ENCODE results near the gene RNF17.

Gene RNF17

GRCh38 chr13:24897293-24897692 is 133.3 kb downstream of the RNF17 start:
- in situ Hi-C loops (cut with HindIII; ENCODE audit: low pct_unique_long_range_greater_than_20kb, low sequenced_read_pairs) = no loop called here
- no peak for DNase-seq (ENCODE audit: low read depth in 1 of 2, low spot score in 1 of 2)
- TF ChIP-seq JUND (IDR thresholded peaks at IDR 0.05; ENCODE audit: low read depth) = no peak

GRCh38 chr13:24899601-24900000 is 135.6 kb downstream of the RNF17 start:
- in situ Hi-C loops (cut with HindIII; ENCODE audit: low pct_unique_long_range_greater_than_20kb, low sequenced_read_pairs) = no loop called here
- DNase-seq (ENCODE audit: low read depth in 1 of 2, low spot score in 1 of 2) = no peak
- no peak for TF ChIP-seq JUND (IDR thresholded peaks at IDR 0.05; ENCODE audit: low read depth)

- DNase-seq (ENCODE audit: low read depth in 1 of 2, low spot score in 1 of 2) = no peak
- no peak for TF ChIP-seq JUND (IDR thresholded peaks at IDR 0.05; ENCODE audit: low read depth)
- in situ Hi-C loops (cut with HindIII; ENCODE audit: low pct_unique_long_range_greater_than_20kb, low sequenced_read_pairs) = no loop called here
Observed at GRCh38 chr13:24900507-24900906, 136.5 kb downstream of the RNF17 start.

- in situ Hi-C loops (cut with HindIII; ENCODE audit: low pct_unique_long_range_greater_than_20kb, low sequenced_read_pairs) = no loop called here
- DNase-seq (ENCODE audit: low read depth in 1 of 2, low spot score in 1 of 2) = no peak
- no peak for TF ChIP-seq JUND (IDR thresholded peaks at IDR 0.05; ENCODE audit: low read depth)
Observed at GRCh38 chr13:24905242-24905641, 141.3 kb downstream of the RNF17 start.

- in situ Hi-C loops (cut with HindIII; ENCODE audit: low pct_unique_long_range_greater_than_20kb, low sequenced_read_pairs) = no loop called here
- no peak for DNase-seq (ENCODE audit: low read depth in 1 of 2, low spot score in 1 of 2)
- TF ChIP-seq JUND (IDR thresholded peaks at IDR 0.05; ENCODE audit: low read depth) = no peak
Observed at GRCh38 chr13:24906268-24906667, 142.3 kb downstream of the RNF17 start.

- no peak for DNase-seq (ENCODE audit: low read depth in 1 of 2, low spot score in 1 of 2)
- TF ChIP-seq JUND (IDR thresholded peaks at IDR 0.05; ENCODE audit: low read depth) = no peak
- in situ Hi-C loops (cut with HindIII; ENCODE audit: low pct_unique_long_range_greater_than_20kb, low sequenced_read_pairs) = no loop called here
Observed at GRCh38 chr13:24910502-24911132, 146.6 kb downstream of the RNF17 start.

GRCh38 chr13:24911133-24911908 is 147.4 kb downstream of the RNF17 start:
- in situ Hi-C loops (cut with HindIII; ENCODE audit: low pct_unique_long_range_greater_than_20kb, low sequenced_read_pairs) = no loop called here
- TF ChIP-seq JUND (IDR thresholded peaks at IDR 0.05; ENCODE audit: low read depth) = no peak
- peak in 1 of 2 experiments; percentile 39 for DNase-seq (ENCODE audit: low read depth in 1 of 2, low spot score in 1 of 2)

- in situ Hi-C loops (cut with HindIII; ENCODE audit: low pct_unique_long_range_greater_than_20kb, low sequenced_read_pairs) = no loop called here
- no peak for TF ChIP-seq JUND (IDR thresholded peaks at IDR 0.05; ENCODE audit: low read depth)
- DNase-seq (ENCODE audit: low read depth in 1 of 2, low spot score in 1 of 2) = no peak
Observed at GRCh38 chr13:24916464-24916863, 152.5 kb downstream of the RNF17 start.

- in situ Hi-C loops (cut with HindIII; ENCODE audit: low pct_unique_long_range_greater_than_20kb, low sequenced_read_pairs) = no loop called here
- DNase-seq (ENCODE audit: low read depth in 1 of 2, low spot score in 1 of 2) = no peak
- no peak for TF ChIP-seq JUND (IDR thresholded peaks at IDR 0.05; ENCODE audit: low read depth)
Observed at GRCh38 chr13:24921003-24921402, 157.0 kb downstream of the RNF17 start.

GRCh38 chr13:24921881-24922280 is 157.9 kb downstream of the RNF17 start:
- no peak for DNase-seq (ENCODE audit: low read depth in 1 of 2, low spot score in 1 of 2)
- in situ Hi-C loops (cut with HindIII; ENCODE audit: low pct_unique_long_range_greater_than_20kb, low sequenced_read_pairs) = no loop called here
- TF ChIP-seq JUND (IDR thresholded peaks at IDR 0.05; ENCODE audit: low read depth) = no peak

- peak in 1 of 2 experiments; percentile 21 for DNase-seq (ENCODE audit: low read depth in 1 of 2, low spot score in 1 of 2)
- no peak for TF ChIP-seq JUND (IDR thresholded peaks at IDR 0.05; ENCODE audit: low read depth)
- in situ Hi-C loops (cut with HindIII; ENCODE audit: low pct_unique_long_range_greater_than_20kb, low sequenced_read_pairs) = no loop called here
Observed at GRCh38 chr13:24922387-24922744, 158.4 kb downstream of the RNF17 start.

- in situ Hi-C loops (cut with HindIII; ENCODE audit: low pct_unique_long_range_greater_than_20kb, low sequenced_read_pairs) = no loop called here
- DNase-seq (ENCODE audit: low read depth in 1 of 2, low spot score in 1 of 2) = peak; percentile 75 to 96
- TF ChIP-seq JUND (IDR thresholded peaks at IDR 0.05; ENCODE audit: low read depth) = no peak
Observed at GRCh38 chr13:24922745-24923591, 159.0 kb downstream of the RNF17 start.

Measured in T47D (cell line).